OCI-LY7 (cell line): Measurements from ENCODE around the gene IL20RA. TPM values are rescaled to one million over a fixed set of nuclear protein-coding genes. Genes with fewer than 3 reads are reported as not detected.

Source experiments
- BruUV-seq: library from RNA; stranded (reverse); fragments of 400-500 nt; replicated peaks from 2 replicates; lab custom pipeline; 2021; lab: Mats Ljungman, UMichigan
- CTCF ChIA-PET: fragments of 300-600 bp; sonication (Branson Sonifier 250); formaldehyde crosslinking; loops from one replicate; lab custom pipeline; 2022; ENCODE audit warnings: antibody characterized with exemption; ENCODE audit not compliant: unreplicated experiment; lab: Charles Lee
- POLR2A ChIA-PET: fragments of 300-600 bp; sonication (Branson Sonifier 250); formaldehyde crosslinking; loops from one replicate; lab custom pipeline; 2022; ENCODE audit warnings: antibody characterized with exemption; lab: Charles Lee
- DNase-seq: peaks from one replicate; pipeline ENCODE4 v3.0.0-alpha.2; 2015; ENCODE audit warnings: low spot score
- H2AFZ ChIP-seq: fragments of 200-600 bp; sonication (generic), shearing (Covaris generic); 2 replicates; pipeline ENCODE4 v1.6.1; 2014; ENCODE audit warnings: mild to moderate bottlenecking, antibody characterized with exemption, low read length, moderate library complexity
- H3K27ac ChIP-seq: fragments of 200-600 bp; sonication (generic); 2 replicates; pipeline ENCODE4 v1.5.1; 2014; ENCODE audit warnings: mixed run types, low read depth, mild to moderate bottlenecking, moderate library complexity, low read length, inconsistent platforms; ENCODE audit not compliant: poor library complexity, severe bottlenecking
- H3K36me3 ChIP-seq: fragments of 200-600 bp; sonication (generic); 2 replicates; pipeline ENCODE4 v1.6.1; 2014; ENCODE audit warnings: mild to moderate bottlenecking, antibody characterized with exemption, low read length, moderate library complexity, mixed read lengths; ENCODE audit not compliant: insufficient read depth
- H3K4me1 ChIP-seq: fragments of 200-600 bp; sonication (generic); 2 replicates; pipeline ENCODE4 v1.5.1; 2014; ENCODE audit warnings: mild to moderate bottlenecking, low read length; ENCODE audit not compliant: insufficient read depth, poor library complexity, severe bottlenecking
- H3K4me2 ChIP-seq: fragments of 200-600 bp; sonication (generic); 2 replicates; pipeline ENCODE4 v1.6.1; 2014; ENCODE audit warnings: mild to moderate bottlenecking, low read length
- H3K4me3 ChIP-seq: fragments of 200-600 bp; sonication (generic); 2 replicates; pipeline ENCODE4 v1.5.1; 2014; ENCODE audit warnings: mild to moderate bottlenecking, low read depth, low read length; ENCODE audit not compliant: poor library complexity, severe bottlenecking
- H3K79me2 ChIP-seq: fragments of 200-600 bp; sonication (generic); 2 replicates; pipeline ENCODE4 v1.6.1; 2016; ENCODE audit warnings: low read depth, mild to moderate bottlenecking, low read length, moderate library complexity, mixed read lengths; ENCODE audit not compliant: insufficient read depth
- H3K9me2 ChIP-seq: fragments of 200-600 bp; sonication (generic); 2 replicates; pipeline ENCODE4 v1.6.1; 2016; ENCODE audit warnings: mild to moderate bottlenecking, low read length, mixed read lengths; ENCODE audit not compliant: insufficient read depth
- H3K9me3 ChIP-seq: fragments of 200-600 bp; sonication (generic); 2 replicates; pipeline ENCODE4 v1.6.1; 2014; ENCODE audit warnings: mild to moderate bottlenecking, mixed run types, low read length, mixed read lengths
- H4K20me1 ChIP-seq: fragments of 200-600 bp; sonication (generic); 2 replicates; pipeline ENCODE4 v1.6.1; 2014; ENCODE audit warnings: mild to moderate bottlenecking, antibody characterized with exemption, low read length, moderate library complexity, mixed read lengths; ENCODE audit not compliant: insufficient read depth
- CTCF ChIP-seq: fragments of 200-600 bp; sonication (generic); conservative IDR thresholded peaks from 2 replicates; pipeline ENCODE4 v1.5.1; 2014; ENCODE audit warnings: mild to moderate bottlenecking, antibody characterized with exemption, low read length, moderate library complexity, mixed read lengths
- EZH2phosphoT487 ChIP-seq: fragments of 200-600 bp; sonication (generic); IDR thresholded peaks from 2 replicates; pipeline ENCODE4 v1.6.1; 2018; ENCODE audit warnings: low read depth, borderline replicate concordance, mild to moderate bottlenecking, mixed run types, antibody characterized with exemption, low read length, moderate library complexity, mixed read lengths
- intact Hi-C: fragments of 100-400 bp; cut with micrococcal nuclease; formaldehyde crosslinking; loops from one replicate; pipeline ENCODE4 v1.10.0; 2022; ENCODE audit not compliant: unreplicated experiment
- total RNA-seq, 2 experiments: library from RNA; depleted of rRNA in 1 of 2; stranded (reverse); fragments of >200 nt in 1 of 2; shearing (Covaris generic) in 1 of 2; gene quantifications; 2 replicates each; pipeline ENCODE4 v1.2.3, GENCODE V29; 2014 to 2022

The IL20RA gene
- total RNA-seq, 2 experiments from 2014 or later = not detected

GRCh38 chr6:136980070-136980469 is 64.7 kb downstream of the IL20RA start:
- Histone ChIP-seq H3K4me1 (no peaks in the 10 kb centered on the region), H3K4me2 (no peak overlapping the region), H3K27ac (no peak overlapping the region), H3K9me2 (no peaks in the 10 kb centered on the region), H3K4me3 (no peak overlapping the region), H3K9me3 (no peaks in the 10 kb centered on the region), H2AFZ (no peak overlapping the region), H3K79me2 (no peaks in the 10 kb centered on the region), H3K36me3 (no peaks in the 10 kb centered on the region), H4K20me1 (no peaks in the 10 kb centered on the region)
- TF ChIP-seq CTCF = no peak
- intact Hi-C loops = no loop called here
- DNase-seq = no peak
- no TSS peak for BruUV-seq
- ChIA-PET POLR2A (interaction anchor here (0.7 to 1.1 kb wide), 2 partner anchors 9 to 325 kb away, joined by 3 read pairs; no protein-coding TSS in a partner anchor), CTCF (no interaction called here)

GRCh38 chr6:136979206-136979605 is 65.6 kb downstream of the IL20RA start:
- Histone ChIP-seq H3K27ac (no peak overlapping the region), H3K9me2 (no peaks in the 10 kb centered on the region), H4K20me1 (no peaks in the 10 kb centered on the region), H3K79me2 (no peaks in the 10 kb centered on the region), H3K9me3 (no peaks in the 10 kb centered on the region), H3K4me3 (no peak overlapping the region), H3K4me2 (no peak overlapping the region), H3K36me3 (no peaks in the 10 kb centered on the region), H3K4me1 (no peaks in the 10 kb centered on the region), H2AFZ (no peak overlapping the region)
- BruUV-seq = no TSS peak
- TF ChIP-seq EZH2phosphoT487 = no peak
- TF ChIP-seq CTCF = no peak
- ChIA-PET CTCF (no interaction called here), POLR2A (interaction anchor here (0.6 kb wide), 1 partner anchor 646 kb away, joined by 3 read pairs; no protein-coding TSS in a partner anchor)
- no peak for DNase-seq
- intact Hi-C loops = no loop called here

- no peaks in the 10 kb centered on the region for H3K9me3 ChIP-seq
- no peak overlapping the region for H2AFZ ChIP-seq
- POLR2A ChIA-PET = interaction anchor here (0.9 kb wide), 1 partner anchor 18 kb away, joined by 3 read pairs; no protein-coding TSS in a partner anchor
- intact Hi-C loops = no loop called here
- no peak overlapping the region for H3K4me3 ChIP-seq
- H3K27ac ChIP-seq = no peak overlapping the region
- H3K36me3 ChIP-seq = no peaks in the 10 kb centered on the region
- H3K4me1 ChIP-seq = no peaks in the 10 kb centered on the region
- no peaks in the 10 kb centered on the region for H3K9me2 ChIP-seq
- TF ChIP-seq CTCF (no peak), EZH2phosphoT487 (no peak)
- H3K4me2 ChIP-seq = no peak overlapping the region
- CTCF ChIA-PET = no interaction called here
- no TSS peak for BruUV-seq
- no peaks in the 10 kb centered on the region for H3K79me2 ChIP-seq
- H4K20me1 ChIP-seq = no peaks in the 10 kb centered on the region
- DNase-seq = no peak
Measured at GRCh38 chr6:136977075-136977474, 67.7 kb downstream of the IL20RA start.
